ENCODE measurements around the gene SLC49A3. TPM values are rescaled to one million over a fixed set of nuclear protein-coding genes. Genes with fewer than 3 reads are reported as not detected.

Gene SLC49A3
- total RNA-seq, 1 experiment from 2014 or later = 8.1 TPM

DNA sequence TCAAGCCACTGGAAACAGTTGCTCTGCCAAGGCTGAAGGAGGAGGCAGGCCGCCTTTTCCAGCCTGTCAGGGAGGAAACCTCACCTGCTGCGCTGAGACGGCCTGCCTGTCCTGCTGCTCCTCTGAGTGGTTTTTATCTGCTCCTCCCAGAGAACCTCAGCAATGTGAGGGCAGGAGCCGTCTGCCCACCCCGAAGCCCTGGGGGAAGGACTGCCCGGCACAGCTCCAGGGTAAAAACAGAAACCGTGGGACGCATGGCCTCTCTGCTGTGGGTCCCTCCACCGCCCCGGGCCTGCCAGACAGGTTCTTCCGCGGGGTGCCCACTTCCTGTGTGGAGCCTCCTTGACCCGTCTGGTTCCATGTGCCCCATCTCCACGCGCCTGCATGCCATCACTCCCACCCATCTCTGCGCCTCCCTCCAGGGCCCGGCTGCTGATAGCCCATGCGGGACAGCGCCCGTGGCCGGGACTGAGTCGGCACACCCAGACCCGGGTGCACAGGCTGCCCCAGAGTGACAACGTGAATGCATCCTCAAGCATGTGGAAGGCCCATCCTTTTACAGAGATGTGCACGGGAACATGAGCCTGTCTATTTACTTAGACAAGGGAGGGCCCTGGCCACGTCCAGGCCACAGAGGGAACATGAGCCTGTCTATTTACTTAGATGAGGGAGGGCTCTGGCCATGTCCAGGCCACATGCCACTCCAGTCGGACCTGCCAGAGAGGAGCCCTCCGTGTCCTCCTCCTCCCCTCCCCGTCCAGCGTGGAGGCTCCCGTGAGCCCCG lies 4.0 kb upstream of the SLC49A3 start:
- Histone ChIP-seq H3K4me2 (no peak overlapping the region), H3K9me2 (ENCODE audit: insufficient read depth) (no peaks in the 10 kb centered on the region), H2AFZ (no peak overlapping the region)

DNA sequence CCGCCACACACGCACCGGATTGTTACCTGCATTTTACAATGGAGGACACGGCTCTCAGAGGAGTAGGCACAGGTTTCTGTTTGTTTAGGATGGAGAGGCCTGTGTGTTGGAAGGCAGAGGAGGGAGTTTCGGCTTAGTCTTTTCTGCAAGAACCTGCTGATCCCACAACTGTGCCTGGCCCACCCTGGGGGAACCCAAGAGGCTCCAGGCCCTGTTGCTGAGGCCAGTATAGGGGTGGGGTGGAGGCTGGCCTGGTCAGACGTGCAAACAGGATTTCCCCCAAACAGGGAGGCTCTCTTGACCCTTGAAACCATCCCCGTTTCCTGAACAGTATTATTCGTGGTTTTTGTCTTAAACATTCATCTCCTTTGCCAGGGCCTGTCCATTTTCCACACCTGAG lies 772 bp upstream of the SLC49A3 start:
- Histone ChIP-seq H3K4me3 (peak overlapping the region; percentile 39; the same call in 1 of the 2 replicates), H3K9me3 (ENCODE audit: insufficient read depth, low read depth) (no peaks in the 10 kb centered on the region), H2AFZ (no peak overlapping the region), H3K27me3 (ENCODE audit: insufficient read depth, low read depth) (no peaks in the 10 kb centered on the region), H3K36me3 (ENCODE audit: low read depth) (no peaks in the 10 kb centered on the region), H3K9me2 (ENCODE audit: insufficient read depth) (no peaks in the 10 kb centered on the region), H3K27ac (no peak overlapping the region), H3K79me2 (ENCODE audit: low read depth) (no peaks in the 10 kb centered on the region), H4K20me1 (ENCODE audit: insufficient read depth) (no peaks in the 10 kb centered on the region), H3K4me1 (replicated peaks; ENCODE audit: insufficient read depth) (peaks cover 19% of the 10 kb centered on the region), H3K4me2 (peak overlapping the region; percentile 74), H3F3A (ENCODE audit: insufficient read depth, low read depth) (peaks cover 16% of the 10 kb centered on the region; the same call in 1 of the 2 replicates)
- DNase-seq = no peak
- TF ChIP-seq CTCF (conservative IDR thresholded peaks at IDR 0.05) = no peak
- TF ChIP-seq EZH2 (IDR thresholded peaks at IDR 0.05; ENCODE audit: low read depth) = no peak
- intact Hi-C loops (cut with micrococcal nuclease; ENCODE audit: unreplicated experiment) = no loop called here
- POLR2A ChIA-PET (ENCODE audit: unreplicated experiment) = interaction anchor here (0.7 kb wide), 1 partner anchor 1166 kb away, joined by 3 read pairs; no protein-coding TSS in a partner anchor
- BruUV-seq (replicated peaks) = no TSS peak
- CTCF ChIA-PET = no interaction called here

More for the DNA sequence above, 4.0 kb upstream of the SLC49A3 start:
- H4K20me1 ChIP-seq (ENCODE audit: insufficient read depth) = no peaks in the 10 kb centered on the region
- no peaks in the 10 kb centered on the region for H3K79me2 ChIP-seq (ENCODE audit: low read depth)
- no peaks in the 10 kb centered on the region for H3K36me3 ChIP-seq (ENCODE audit: low read depth)
- BruUV-seq (replicated peaks) = no TSS peak
- ChIA-PET POLR2A (ENCODE audit: unreplicated experiment) (no interaction called here), CTCF (no interaction called here)
- H3K9me3 ChIP-seq (ENCODE audit: insufficient read depth, low read depth) = no peaks in the 10 kb centered on the region
- H3K27me3 ChIP-seq (ENCODE audit: insufficient read depth, low read depth) = no peaks in the 10 kb centered on the region
- TF ChIP-seq EZH2 (IDR thresholded peaks at IDR 0.05; ENCODE audit: low read depth) (no peak), CTCF (conservative IDR thresholded peaks at IDR 0.05) (no peak)
- DNase-seq = peak in 1 of 2 experiments; percentile 63
- H3K27ac ChIP-seq = no peak overlapping the region
- H3F3A ChIP-seq (ENCODE audit: insufficient read depth, low read depth) = peaks cover 11% of the 10 kb centered on the region; the same call in 1 of the 2 replicates
- H3K4me1 ChIP-seq (replicated peaks; ENCODE audit: insufficient read depth) = peaks cover 6% of the 10 kb centered on the region
- intact Hi-C loops (cut with micrococcal nuclease; ENCODE audit: unreplicated experiment) = no loop called here
- H3K4me3 ChIP-seq = no peak overlapping the region

DNA sequence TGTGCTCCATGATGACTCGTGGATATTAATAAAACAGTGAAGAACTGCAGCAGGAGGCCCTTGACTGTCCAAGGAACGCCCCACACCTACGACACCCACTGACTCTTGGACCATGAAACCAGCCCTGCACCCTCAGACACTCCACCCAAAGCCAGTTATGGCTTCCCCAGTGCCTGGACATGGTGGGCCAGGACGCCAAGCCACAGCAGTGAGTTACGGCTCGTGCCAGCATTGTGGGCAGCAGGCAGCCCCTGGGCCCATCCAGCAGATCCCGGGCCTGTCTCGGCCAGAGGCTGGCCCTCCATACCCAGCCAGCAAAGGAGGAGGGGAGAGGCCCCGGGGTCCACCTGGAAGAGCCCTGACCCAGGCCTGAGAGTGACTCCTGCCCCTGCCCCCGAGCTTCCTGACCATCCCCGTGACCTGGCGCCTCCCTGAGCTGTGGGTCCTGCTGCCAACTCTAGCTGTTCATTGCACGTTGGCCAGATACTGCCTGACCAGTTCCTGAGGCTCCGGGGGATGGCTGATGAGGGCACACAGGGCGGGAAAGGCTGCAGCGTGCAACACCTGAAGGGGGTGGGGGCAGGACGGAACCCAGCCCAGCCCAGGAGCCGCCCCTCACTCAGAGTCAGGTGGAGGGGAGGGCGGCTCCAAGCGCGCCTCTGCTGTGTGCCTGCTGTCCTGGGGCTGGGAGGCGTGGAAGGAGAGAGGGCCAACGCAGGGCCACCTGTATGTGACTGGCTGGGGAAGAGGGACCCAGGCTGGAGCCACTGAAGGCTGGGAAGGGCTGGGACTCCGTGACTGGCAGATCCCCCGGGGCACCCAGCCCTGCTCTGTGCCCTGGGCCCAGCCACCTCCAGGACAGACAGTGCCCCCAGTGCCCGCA lies 739 bp downstream of the SLC49A3 start:
- no peaks in the 10 kb centered on the region for H4K20me1 ChIP-seq (ENCODE audit: insufficient read depth)
- peak overlapping the region; percentile 74 for H3K4me2 ChIP-seq
- ChIA-PET POLR2A (ENCODE audit: unreplicated experiment) (interaction anchor here (0.6 kb wide), 4 partner anchors 14 to 1817 kb away, joined by 3 to 7 read pairs (median 4); no protein-coding TSS in a partner anchor), CTCF (no interaction called here)
- DNase-seq = peak in 1 of 2 experiments; percentile 83
- H3K27ac ChIP-seq = peak overlapping the region; percentile 5; the same call in 1 of the 2 replicates
- H3K27me3 ChIP-seq (ENCODE audit: insufficient read depth, low read depth) = no peaks in the 10 kb centered on the region
- BruUV-seq (replicated peaks) = TSS peak; percentile 32
- peak overlapping the region; percentile 39; the same call in 1 of the 2 replicates for H3K4me3 ChIP-seq
- no peaks in the 10 kb centered on the region for H3K36me3 ChIP-seq (ENCODE audit: low read depth)
- peaks cover 19% of the 10 kb centered on the region for H3K4me1 ChIP-seq (replicated peaks; ENCODE audit: insufficient read depth)
- H3K9me3 ChIP-seq (ENCODE audit: insufficient read depth, low read depth) = no peaks in the 10 kb centered on the region
- no peaks in the 10 kb centered on the region for H3K9me2 ChIP-seq (ENCODE audit: insufficient read depth)
- intact Hi-C loops (cut with micrococcal nuclease; ENCODE audit: unreplicated experiment) = loop anchor here (1.0 to 2.0 kb wide), 2 partner anchors 14 to 17 kb away; partner anchors contain the start of genes ATP5ME, MYL5 and PCGF3
- TF ChIP-seq CTCF (conservative IDR thresholded peaks at IDR 0.05) (no peak), EZH2 (IDR thresholded peaks at IDR 0.05; ENCODE audit: low read depth) (no peak)
- peak overlapping the region; percentile 60; the same call in 1 of the 2 replicates for H2AFZ ChIP-seq
- H3F3A ChIP-seq (ENCODE audit: insufficient read depth, low read depth) = peaks cover 11% of the 10 kb centered on the region; the same call in 1 of the 2 replicates
- H3K79me2 ChIP-seq (ENCODE audit: low read depth) = no peaks in the 10 kb centered on the region

Measured in PC-9 (cell line).